GM21360 (cell line): ENCODE data around the gene NPS.

Experiments used
- ATAC-seq: cut with Tn5 transposase; IDR thresholded peaks from one replicate; pipeline ENCODE4 v1.9.1; 2021; ENCODE audit warnings: mild to moderate bottlenecking, moderate library complexity; ENCODE audit not compliant: unreplicated experiment

NPS gene

GRCh38 chr10:127556916-127557315, 7.8 kb downstream of the NPS start:
- ATAC-seq = no peak

GRCh38 chr10:127561647-127562046, 12.5 kb downstream of the NPS start:
- no peak for ATAC-seq

- ATAC-seq = no peak
Measured at GRCh38 chr10:127563718-127564553, 14.8 kb downstream of the NPS start.

GRCh38 chr10:127564644-127565043, 15.5 kb downstream of the NPS start:
- no peak for ATAC-seq

GRCh38 chr10:127565583-127565982, 16.5 kb downstream of the NPS start:
- no peak for ATAC-seq

- ATAC-seq = no peak
Measured at GRCh38 chr10:127569210-127569609, 20.1 kb downstream of the NPS start.

GRCh38 chr10:127570036-127570435, 20.9 kb downstream of the NPS start:
- ATAC-seq = no peak

GRCh38 chr10:127571386-127571785, 22.3 kb downstream of the NPS start:
- ATAC-seq = no peak

GRCh38 chr10:127576051-127576450, 26.9 kb downstream of the NPS start:
- ATAC-seq = no peak

- ATAC-seq = no peak
Measured at GRCh38 chr10:127576740-127577161, 27.6 kb downstream of the NPS start.

- no peak for ATAC-seq
Measured at GRCh38 chr10:127577376-127578258, 28.5 kb downstream of the NPS start.

- no peak for ATAC-seq
Measured at GRCh38 chr10:127578259-127578960, 29.3 kb downstream of the NPS start.

GRCh38 chr10:127578961-127579305, 29.8 kb downstream of the NPS start:
- no peak for ATAC-seq

- no peak for ATAC-seq
Measured at GRCh38 chr10:127579640-127580039, 30.5 kb downstream of the NPS start.

GRCh38 chr10:127580822-127581221, 31.7 kb downstream of the NPS start:
- no peak for ATAC-seq

GRCh38 chr10:127585519-127586023, 36.5 kb downstream of the NPS start:
- ATAC-seq = no peak

- ATAC-seq = no peak
Measured at GRCh38 chr10:127587668-127588365, 38.7 kb downstream of the NPS start.

GRCh38 chr10:127592586-127592985, 43.5 kb downstream of the NPS start:
- no peak for ATAC-seq

GRCh38 chr10:127600479-127600878, 51.4 kb downstream of the NPS start:
- ATAC-seq = no peak
